Glomerular visceral epithelial cell (primary cell): ENCODE data around the gene CLTCL1.
"Not testable (repeated sequence)": the region's sequence is repeated elsewhere in the genome, so short reads cannot be mapped to it uniquely, and the experiment has no call there.

Experiments
- DNase-seq: peaks from one replicate; pipeline ENCODE4 v3.0.0-alpha.2; 2016; ENCODE audit errors: extremely low spot score

CLTCL1 gene

DNA sequence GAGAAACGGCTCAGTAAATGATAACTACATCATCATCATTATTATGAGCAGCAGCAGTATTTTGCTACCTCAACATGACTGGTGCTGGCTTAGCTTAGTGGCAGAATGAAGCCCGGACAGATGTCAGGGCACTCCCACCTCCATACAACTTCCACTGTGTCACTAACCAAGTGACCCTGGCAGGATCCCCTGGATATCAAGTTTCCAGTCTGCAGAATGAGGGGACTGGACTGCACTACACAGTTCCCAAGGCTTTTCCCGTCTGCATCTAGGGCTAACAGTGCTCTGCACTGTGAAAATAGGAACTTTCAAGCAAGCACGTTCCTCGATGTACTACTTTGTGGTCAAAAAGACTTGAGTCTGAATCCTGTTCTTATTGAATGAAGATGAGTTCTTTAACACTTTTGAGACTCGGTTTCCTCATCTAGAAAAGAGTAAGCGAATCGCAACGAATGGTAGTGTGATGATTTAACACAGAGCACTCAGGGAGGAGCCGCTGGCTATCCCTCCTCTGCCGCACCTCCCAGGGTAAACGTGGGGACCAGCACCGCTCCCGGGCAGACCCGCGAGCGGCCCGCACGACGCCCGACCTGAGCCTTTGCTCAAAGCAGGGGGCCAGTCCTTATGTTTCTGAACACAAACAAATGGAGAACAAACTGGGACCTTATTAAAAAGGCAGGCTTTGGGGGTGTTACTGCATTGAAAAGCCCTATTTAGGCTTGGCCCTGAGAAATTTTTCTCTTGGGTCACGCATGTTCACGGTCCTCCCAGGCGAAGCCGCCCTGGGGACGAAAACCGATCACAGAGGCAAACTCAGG, 910 bp downstream of the CLTCL1 start:
- peak; percentile 9 for DNase-seq

DNA sequence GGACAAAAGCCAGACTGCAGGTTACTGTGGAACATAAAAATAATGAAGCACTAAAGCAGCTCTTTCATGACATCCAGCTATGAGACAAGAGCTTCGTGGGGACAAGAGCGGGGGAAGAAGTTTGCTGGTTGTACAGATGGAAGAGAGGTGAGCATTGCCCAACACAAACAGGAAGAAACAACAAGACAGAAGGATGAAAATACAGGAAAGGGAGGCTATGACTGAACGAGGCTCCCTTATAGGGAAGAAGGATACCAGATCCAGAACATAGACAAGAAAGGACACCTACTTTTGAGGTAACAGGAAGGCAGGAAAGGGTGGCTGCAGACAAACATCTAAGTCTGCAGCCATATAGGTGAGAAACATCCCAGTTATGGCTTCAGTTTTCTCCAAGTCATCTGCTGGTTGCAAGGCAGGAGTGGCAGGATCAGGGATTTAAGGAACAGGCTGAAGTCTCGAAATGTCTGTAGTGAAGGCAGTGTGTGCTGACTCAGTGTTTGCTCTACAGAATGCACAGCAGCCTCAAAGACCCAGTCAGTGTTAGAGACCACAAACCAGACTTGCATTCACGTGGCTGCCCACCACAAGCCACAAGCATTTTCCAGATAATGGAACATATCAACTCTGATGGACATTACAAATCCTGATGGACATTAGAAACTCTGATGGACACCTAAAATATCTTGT, 1.9 kb downstream of the CLTCL1 start:
- peak; percentile 86 for DNase-seq

DNA sequence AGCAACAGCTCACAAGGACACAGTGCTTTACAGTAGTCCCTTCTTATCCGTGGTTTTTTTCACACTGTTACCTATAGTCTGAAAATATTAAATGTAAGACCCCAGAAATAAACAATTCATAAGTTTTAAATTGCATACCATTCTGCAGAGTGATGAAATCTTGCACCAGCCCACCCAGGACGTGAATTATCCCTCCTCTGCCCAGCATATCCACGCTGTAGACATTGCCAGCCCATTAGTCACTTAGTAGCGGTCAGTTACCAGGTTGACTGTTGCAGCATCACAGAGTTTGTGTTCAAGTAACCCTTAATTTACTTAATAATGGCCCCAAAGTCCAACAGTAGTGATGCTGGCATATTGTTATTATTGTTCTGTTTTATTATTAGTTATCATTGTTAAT, 3.6 kb downstream of the CLTCL1 start:
- peak; percentile 81 for DNase-seq

DNA sequence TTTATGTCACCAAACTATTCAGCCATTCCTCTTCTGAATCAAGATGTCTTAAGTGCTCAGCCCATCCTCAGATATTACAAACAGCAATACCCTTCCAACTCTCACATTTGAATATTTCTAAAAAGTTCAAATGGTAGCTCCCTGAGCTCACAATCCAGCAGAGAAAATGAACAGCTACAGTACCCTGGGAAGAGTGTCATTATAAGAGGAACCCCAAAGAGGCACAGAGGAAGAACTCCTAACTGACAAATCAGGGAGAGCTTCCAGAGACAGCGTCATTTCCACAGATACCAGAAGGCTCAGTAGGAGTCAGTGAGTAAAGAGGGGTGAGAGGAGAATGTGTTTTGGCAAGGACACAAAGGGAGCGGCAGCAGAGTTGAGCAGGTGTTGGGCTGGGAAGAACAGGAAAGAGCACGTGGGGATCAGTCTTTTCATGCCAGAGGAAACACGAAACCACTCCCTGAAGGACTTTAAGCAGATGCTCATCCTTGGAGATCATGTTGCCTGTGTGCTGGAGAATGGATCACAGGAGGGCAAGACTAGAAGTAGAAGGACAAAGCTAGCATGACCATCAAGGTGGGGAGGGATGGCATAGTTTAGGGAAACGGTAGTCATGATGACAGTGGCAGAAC, 4.3 kb downstream of the CLTCL1 start:
- peak; percentile 78 for DNase-seq

DNA sequence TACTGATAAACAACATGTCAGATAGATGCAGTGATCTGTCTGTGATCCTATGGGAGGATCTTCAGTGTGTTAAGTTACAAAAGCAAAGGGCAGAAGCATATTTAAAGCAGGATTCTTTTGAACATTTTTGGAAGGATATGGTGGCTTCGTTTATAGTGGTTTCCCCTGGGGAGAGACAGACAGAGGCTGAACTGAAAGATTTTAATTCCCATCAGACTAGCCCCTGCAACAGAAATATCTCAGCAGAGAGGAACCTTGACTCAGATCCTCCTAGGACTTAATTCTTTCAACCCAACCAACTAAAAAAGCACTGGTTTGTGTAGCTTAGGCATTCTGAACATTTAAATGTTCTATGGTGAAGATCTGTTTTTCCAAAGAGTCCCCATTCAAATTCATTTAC, 5.7 kb downstream of the CLTCL1 start:
- no peak for DNase-seq

DNA sequence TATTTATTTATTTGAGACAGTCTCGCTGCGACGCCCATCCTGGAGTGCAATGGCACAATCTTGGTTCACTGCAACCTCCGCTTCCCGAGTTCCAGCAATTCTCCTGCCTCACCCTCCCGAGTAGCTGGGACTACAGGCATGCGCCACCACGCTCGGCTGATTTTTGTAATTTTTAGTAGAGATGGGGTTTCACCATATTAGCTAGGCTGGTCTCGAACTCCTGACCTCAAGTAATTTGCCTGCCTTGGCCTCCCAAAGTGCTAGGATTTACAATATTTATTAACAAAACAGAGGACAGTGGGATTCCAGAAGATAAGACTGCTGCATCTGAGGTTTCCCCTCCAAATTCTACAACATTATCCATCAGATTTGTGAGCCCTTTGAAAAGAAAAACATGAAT, 12.4 kb downstream of the CLTCL1 start:
- not testable (repeated sequence) for DNase-seq

DNA sequence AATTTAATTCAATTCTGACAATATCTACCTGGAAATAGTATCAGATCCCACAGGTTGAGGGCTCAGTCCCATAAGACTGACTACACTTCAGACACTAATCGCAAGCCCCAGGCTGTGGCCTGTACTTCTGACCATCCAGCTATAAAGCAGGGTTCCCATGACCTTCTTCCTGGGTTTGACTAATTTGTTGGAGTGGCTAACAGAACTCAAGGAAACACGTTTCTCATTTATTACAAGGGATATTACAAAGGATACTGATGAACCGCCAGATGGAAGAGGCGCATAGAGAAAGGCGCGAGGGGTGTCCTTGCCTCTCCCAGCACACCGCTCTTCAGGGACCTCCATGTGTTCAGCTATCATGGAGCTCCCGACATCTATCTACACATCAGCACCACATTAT, 13.7 kb downstream of the CLTCL1 start:
- DNase-seq: no peak

DNA sequence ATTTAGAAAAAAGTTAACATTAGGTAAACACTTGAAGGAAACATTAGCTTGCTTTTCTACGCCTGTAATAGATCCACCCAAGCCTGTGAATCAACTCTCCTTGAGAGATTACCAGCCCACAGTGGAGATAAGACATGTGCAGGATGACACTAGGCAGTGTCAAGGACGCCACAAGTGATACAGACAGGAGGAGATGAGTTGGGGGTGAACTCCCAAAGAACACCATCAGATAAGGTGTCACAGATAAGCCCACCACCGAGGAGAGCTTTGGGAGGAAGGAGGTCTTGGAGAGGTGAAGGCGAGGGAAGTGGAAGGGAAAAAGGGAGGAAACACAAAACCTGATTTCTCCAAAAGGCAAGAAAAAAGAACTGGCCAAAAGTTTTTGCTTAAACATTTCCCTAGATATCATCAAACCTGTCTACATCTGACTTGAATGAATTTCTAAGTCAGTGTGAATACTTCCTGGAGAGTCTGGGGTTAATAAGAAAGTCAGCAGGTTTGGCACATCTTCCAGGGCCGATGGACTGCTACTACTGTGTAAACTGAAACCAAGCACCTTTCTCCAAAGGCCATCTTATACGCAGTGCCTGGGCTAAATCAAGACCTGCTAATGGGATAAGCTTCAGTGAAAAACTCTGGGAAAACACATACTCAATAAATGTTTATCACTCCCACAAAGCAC, 15.5 kb downstream of the CLTCL1 start:
- DNase-seq: no peak

DNA sequence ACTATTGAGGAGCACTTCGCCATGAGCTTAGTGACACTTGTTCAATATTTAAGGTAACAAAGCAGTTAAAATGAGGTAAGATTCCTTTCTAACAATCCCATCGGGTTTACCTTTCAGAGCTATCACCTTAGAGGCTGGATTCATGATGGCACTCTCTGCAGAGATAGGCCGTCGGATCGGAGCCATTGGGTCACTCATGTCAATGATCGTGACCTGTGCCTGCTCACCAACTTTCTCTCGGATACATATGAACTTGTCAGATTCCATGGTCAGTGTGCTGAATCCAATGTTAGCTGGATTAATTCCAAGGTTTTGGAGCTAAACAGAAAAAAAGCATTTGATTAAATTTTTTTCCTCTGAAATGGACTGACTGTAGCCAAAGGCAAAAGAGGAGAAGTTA, 16.0 kb downstream of the CLTCL1 start:
- no peak for DNase-seq

DNA sequence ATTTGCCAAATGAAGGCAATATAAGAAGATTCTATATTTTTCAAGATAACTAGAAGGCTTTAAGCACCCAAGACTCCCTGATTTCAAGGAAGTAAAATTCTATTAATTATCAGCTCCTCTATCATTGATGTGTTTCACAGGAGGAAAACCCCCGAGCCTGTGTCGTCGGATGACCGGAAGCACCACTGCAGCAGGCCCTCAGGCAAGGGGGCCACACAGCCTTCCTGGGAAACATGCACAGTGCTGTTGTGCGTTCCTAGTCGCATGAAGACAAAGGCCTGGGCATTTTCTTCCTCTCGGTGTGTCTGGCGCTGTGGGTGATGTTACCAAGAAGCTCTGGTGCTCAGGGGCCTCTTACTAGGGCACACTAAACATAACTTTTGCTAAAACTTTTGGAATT, 16.4 kb downstream of the CLTCL1 start:
- no peak for DNase-seq

DNA sequence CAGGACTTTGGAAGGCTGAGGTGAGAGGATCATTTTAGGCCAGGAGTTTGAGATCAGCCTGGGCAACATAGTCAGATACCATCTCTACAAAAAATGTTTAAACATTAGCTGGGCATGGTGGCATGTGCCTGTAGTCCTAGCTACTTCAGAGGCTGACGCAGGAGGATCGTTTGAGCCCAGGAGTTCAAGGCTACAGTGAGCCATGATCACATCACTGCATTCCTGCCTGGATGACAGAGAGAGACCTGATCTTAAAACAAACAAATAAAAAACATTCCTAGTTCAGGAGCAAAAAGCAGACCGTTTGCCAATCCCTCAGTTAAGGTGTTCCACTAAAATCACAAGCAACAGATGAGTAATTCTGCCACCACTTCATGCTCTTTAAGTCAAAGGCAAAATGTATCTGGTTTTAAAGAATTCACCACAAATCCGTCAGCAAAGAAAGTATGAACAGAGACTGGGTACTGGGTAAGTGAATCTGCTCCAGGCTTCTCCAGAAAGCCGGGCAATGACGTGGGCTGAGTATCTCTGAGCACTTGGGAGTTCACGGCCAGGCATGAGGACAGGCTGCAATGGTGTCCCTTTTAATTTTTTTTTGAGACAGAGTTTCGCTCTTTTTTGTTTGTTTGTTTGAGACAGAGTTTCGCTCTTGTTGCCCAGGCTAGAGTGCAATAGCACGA, 19.5 kb downstream of the CLTCL1 start:
- peak; percentile 29 for DNase-seq

DNA sequence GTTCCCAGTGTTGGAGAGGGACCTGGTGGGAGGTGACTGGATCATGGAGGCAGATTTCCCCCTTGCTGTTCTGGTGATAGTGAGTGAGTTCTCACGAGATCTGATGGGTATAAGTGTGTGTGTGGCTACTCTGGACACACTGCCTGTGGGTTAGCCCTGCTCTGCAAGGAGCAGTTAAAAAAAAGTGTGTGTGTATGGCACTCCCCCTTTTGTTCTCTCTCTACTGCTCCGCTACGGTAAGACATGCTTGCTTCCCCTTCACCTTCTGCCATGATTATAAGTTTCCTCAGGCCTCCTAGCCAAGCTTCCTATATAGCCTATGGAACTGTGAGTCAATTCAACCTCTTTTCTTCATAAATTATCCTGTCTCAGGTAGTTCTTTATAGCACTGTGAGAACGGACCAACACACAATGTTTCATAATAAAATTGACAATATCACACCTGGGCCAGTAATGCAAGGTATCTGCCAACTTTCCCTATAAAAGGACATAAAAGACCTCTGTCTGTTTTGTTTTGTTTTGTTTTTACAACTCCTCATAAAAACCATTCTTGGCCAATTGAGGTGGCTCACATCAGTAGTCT, 20.2 kb downstream of the CLTCL1 start:
- no peak for DNase-seq

DNA sequence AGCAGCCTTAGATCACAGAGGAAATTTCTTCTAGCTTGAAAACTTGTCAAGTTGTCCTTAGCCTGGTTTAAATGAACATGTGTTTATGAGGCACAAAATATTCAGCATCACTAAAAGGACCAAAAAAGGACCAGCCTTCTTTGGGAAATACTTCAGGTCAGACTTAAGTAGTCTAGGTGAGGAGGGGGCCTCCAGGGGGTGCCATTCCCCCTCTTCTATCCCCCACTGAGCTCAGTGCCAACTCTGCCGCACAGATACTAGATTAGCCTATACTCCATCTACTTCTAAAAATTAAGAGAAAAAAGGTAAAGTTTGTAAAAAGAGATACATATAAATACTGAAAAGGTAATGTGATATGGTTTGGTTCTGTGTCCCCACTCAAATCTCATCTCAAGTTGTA, 20.6 kb downstream of the CLTCL1 start:
- DNase-seq: no peak

DNA sequence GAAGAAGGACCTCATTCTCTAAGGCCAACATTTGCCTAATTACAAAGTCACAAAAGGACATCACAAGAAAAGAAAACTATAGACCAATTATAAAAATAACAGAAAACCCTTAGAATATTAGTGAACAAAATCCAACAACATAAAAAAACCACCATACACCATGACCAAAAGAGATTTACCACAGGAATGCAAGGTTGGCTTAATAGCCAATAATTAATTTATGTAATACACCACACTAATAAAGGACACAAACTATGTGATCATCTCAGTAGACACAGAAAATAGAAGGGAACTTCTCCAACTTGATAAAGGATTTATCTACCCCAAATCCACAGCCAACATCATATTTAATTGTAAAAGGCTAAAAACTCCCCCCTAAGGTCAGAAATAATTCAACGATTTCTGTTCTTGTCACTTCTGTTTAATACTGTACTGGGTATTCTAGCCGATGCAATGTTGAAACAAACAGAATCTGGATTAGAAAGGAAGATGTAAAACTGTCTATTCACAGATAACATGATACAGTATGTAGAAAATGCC, 24.9 kb downstream of the CLTCL1 start:
- DNase-seq: no peak

DNA sequence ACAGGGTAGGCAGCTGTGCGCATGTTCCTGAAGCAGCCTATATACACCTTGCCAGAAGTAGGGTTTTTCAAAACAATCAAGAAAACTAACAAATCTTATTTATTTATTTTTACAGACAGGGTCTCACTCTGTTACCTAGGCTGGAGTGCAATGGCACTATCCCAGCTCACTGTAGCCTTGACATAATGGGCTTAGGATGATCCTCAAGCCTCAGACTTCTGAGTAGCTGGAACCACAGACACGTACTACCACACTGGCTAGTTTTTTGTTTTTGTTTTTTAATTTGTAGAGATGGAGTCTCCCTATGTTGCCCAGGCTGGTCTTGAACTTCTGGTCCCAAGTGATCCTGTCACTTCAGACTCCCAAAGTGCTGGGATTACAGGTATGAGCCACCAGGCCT, 25.7 kb downstream of the CLTCL1 start:
- DNase-seq: no peak

DNA sequence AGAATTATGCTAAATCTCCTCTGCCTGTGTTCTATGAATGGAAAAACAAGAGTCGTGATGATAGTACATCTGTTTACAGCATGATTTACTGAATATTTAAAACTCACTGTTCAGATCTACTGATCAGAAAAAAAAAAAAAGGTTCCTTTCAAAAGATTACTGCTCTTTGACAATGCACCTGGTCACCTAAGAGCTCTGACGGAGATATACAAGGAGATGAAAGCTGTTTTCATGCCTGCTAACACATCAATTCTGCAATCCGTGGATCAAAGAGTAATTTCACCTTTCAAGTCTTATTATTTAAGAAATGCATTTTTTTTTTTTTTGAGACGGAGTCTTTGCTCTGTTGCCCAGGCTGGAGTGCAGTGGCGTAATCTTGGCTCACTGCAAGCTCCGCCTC, 30.7 kb downstream of the CLTCL1 start:
- no peak for DNase-seq

DNA sequence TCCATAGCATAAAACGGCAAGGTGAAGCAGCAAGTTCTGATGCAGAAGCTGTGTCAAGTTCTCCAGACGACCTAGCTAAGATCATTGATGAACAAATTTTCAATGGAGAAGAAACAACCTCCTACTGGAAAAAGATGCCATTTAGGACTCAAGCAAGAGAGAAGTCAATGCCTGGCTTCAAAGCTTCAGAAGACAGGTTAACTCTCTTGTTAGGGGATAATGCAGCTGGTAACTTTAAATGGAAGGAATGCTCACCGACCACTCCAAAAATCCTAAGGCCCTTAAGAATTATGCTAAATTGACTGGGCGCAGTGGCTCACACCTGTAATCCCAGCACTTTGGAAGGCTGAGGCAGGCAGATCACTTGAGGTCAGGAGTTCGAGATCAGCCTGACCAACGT, 31.3 kb downstream of the CLTCL1 start:
- DNase-seq: no peak

DNA sequence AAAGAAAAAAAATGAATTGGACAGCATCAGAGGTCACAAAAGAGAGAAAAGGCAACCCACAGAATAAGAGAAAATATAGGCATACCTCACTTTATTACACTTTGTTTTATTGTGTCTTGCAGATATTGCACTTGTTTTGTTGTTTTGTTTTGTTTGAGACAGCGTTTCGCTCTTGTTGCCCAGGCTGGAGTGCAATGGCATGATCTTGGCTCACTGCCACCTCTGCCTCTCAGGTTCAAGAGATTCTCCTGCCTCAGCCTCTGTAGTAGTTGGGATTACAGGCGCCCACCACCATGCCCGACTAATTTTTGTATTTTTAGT, 32.6 kb downstream of the CLTCL1 start:
- DNase-seq: not testable (repeated sequence)

DNA sequence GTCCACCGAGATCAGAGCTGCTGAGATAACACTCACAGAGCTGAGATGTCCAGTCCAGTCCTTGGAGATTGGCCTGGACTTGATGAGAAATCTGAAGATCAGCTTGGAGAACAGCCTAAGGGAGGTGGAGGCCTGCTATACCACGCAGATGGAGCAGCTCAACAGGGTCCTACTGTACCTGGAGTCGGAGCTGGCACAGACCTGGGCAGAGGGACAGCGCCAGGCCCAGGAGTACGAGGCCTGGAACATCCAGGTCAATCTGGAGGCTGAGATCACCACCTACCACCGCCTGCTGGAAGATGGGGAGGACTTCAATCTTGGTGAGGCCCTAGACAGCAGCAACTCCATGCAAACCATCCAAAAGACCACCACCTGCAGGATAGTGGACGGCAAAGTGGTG, 33.1 kb downstream of the CLTCL1 start:
- DNase-seq: no peak

DNA sequence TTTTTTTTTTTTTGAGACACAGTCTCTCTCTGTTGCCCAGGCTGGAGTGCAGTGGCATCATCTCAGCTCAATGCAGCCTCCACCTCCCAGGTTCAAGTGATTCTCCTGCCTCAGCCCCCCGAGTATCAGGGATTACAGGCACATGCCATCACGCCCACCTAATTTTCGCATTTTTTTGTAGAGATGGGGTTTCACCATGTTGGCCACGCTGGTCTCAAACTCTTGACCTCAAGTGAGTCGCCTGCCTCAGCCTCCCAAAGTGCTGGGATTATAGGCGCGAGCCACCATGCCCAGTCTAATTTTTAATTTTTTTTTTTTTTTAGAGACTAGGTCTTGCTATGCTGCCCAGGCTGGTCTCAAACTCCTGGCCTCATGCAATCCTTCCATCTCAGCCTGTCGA, 35.2 kb downstream of the CLTCL1 start:
- DNase-seq: not testable (repeated sequence)

DNA sequence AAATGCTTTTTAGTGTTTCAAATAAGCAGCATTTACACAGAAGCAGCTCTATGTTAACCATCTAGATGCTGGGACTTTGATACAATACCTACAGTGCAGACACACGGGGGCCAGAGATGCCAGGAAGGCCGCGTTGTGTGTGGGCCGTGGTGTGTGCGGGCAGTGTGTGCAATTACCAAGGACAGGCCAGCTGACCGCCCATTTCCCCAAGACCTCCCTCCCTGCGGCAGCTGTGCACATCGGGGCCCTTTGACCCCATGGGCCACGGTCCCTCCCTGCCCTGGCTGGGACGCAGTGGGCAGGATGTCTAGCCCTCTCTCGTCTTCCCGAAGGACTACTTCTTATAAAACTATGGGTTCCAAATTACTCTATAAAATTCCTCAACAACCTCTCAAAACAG, 38.4 kb downstream of the CLTCL1 start:
- no peak for DNase-seq
